ENCODE results near the gene SLC35A5.

DNA sequence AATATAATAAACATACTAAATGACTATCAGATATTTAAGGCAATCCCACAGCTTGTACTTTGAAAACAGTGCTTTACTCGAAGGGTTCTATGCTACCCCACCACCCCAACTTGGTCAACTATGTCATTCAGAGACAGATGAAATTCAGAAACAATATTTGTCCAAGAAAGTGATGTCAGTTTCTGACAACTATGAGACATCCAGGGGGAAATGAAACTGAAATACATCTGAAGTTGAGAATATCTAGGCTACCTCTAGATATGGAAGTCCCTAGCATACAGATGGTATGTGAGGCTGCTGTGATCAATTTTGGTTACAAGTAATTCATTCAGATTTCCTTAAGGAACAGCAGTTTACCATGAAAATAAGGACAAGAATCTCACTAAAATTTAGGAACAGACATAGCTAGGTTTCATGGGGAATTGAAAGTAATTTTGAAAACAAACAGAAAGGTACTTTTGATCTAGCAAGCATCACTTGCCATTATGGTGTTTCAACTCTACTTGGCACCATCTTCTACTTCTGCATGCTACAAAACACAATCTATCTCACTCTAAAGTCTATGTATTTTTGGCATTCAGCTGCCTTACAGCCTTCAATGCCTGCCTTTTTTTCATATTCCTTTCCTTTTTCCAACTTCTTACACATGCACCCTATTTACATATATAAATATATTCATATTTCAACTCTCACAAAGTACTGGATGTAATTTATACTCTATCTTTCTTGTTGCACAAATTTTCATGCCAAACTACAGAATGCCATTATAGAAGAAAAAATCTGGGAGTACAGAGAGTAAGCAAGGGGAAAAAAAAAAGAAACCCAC, 21.8 kb upstream of the SLC35A5 start:
- TF ChIP-seq POLR2A (IDR thresholded peaks at IDR 0.05; ENCODE audit: low read length) (no peak), GATA1 (IDR thresholded peaks at IDR 0.05; ENCODE audit: low read depth, low read length) (no peak)
